Ishikawa (cell line): ENCODE results near the gene NANOS2.

ENCODE experiments used
- CEBPB ChIP-seq: IDR thresholded peaks from 2 replicates; pipeline ENCODE4 v1.6.1; 2012
- CREB1 ChIP-seq: IDR thresholded peaks from 2 replicates; pipeline ENCODE4 v1.6.1; 2012; ENCODE audit warnings: low read depth
- EGR1 ChIP-seq: IDR thresholded peaks from 2 replicates; pipeline ENCODE4 v1.6.1; 2012
- EP300 ChIP-seq: IDR thresholded peaks from 2 replicates; pipeline ENCODE4 v1.6.1; 2012; ENCODE audit warnings: borderline replicate concordance
- FOXM1 ChIP-seq: IDR thresholded peaks from 2 replicates; pipeline ENCODE4 v1.6.1; 2012; ENCODE audit warnings: low read depth, borderline replicate concordance
- NFIC ChIP-seq: IDR thresholded peaks from 2 replicates; pipeline ENCODE4 v1.6.1; 2012
- RAD21 ChIP-seq: IDR thresholded peaks from 2 replicates; pipeline ENCODE4 v1.6.1; 2012; ENCODE audit warnings: low read depth
- TAF1 ChIP-seq: IDR thresholded peaks from 2 replicates; pipeline ENCODE4 v1.6.1; 2012; ENCODE audit warnings: low read depth, mild to moderate bottlenecking
- TCF12 ChIP-seq: IDR thresholded peaks from 2 replicates; pipeline ENCODE4 v1.6.1; 2012; ENCODE audit warnings: low read depth
- TEAD4 ChIP-seq: IDR thresholded peaks from 2 replicates; pipeline ENCODE4 v1.6.1; 2012
- USF1 ChIP-seq: IDR thresholded peaks from 2 replicates; pipeline ENCODE4 v1.6.1; 2012
- YY1 ChIP-seq: IDR thresholded peaks from 2 replicates; pipeline ENCODE4 v1.6.1; 2012; ENCODE audit warnings: low read depth
- ZBTB7A ChIP-seq: IDR thresholded peaks from 2 replicates; pipeline ENCODE4 v1.6.1; 2012; ENCODE audit warnings: low read depth
- TF ChIP-seq, protein P1 (sequence below): IDR thresholded peaks from 2 replicates; pipeline ENCODE4 v1.6.1; 2012; ENCODE audit warnings: low read depth, mild to moderate bottlenecking
- TF ChIP-seq, protein P2 (sequence below): IDR thresholded peaks from 2 replicates; pipeline ENCODE4 v1.6.1; 2012

The NANOS2 gene

DNA sequence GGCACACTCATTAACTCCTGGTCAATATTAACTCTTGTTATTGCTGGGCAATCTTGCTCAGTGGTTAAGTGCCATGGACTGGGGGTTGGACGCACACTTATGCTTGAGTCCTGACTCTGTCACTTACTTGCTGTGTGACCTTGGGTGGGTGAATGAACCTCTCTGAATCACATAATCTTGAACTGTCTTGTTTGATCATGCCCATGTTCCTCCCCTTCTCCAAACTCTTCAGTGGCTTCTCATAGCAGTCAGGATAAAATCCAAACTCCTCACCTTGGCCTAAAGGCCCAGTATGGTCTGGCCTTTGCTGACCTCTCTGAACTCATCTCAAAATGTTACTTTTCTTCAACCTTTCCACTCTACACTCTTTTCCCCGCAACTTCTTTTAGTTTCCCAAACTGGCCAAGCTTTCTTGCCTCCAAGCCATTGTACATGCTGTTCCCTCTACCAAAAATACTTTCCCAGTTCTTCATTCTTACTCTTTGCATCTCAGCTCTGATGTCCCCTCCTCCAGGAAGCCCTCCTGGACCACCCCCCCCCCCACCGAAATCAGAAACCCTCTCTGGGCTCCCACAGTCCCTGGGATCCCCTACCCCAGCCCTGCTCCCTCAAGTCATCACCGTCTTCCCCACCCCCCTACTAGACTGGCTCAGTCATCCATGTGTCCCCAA, 14.5 kb downstream of the NANOS2 start:
- TF ChIP-seq CEBPB (no peak), NFIC (no peak), EP300 (no peak), EGR1 (no peak), FOXM1 (no peak), ZBTB7A (no peak), TCF12 (no peak), USF1 (no peak), TEAD4 (no peak), RAD21 (no peak), YY1 (no peak), CREB1 (no peak), TAF1 (no peak)
- TF ChIP-seq, protein P1, sequence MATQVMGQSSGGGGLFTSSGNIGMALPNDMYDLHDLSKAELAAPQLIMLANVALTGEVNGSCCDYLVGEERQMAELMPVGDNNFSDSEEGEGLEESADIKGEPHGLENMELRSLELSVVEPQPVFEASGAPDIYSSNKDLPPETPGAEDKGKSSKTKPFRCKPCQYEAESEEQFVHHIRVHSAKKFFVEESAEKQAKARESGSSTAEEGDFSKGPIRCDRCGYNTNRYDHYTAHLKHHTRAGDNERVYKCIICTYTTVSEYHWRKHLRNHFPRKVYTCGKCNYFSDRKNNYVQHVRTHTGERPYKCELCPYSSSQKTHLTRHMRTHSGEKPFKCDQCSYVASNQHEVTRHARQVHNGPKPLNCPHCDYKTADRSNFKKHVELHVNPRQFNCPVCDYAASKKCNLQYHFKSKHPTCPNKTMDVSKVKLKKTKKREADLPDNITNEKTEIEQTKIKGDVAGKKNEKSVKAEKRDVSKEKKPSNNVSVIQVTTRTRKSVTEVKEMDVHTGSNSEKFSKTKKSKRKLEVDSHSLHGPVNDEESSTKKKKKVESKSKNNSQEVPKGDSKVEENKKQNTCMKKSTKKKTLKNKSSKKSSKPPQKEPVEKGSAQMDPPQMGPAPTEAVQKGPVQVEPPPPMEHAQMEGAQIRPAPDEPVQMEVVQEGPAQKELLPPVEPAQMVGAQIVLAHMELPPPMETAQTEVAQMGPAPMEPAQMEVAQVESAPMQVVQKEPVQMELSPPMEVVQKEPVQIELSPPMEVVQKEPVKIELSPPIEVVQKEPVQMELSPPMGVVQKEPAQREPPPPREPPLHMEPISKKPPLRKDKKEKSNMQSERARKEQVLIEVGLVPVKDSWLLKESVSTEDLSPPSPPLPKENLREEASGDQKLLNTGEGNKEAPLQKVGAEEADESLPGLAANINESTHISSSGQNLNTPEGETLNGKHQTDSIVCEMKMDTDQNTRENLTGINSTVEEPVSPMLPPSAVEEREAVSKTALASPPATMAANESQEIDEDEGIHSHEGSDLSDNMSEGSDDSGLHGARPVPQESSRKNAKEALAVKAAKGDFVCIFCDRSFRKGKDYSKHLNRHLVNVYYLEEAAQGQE: no peak
- TF ChIP-seq, protein P2, sequence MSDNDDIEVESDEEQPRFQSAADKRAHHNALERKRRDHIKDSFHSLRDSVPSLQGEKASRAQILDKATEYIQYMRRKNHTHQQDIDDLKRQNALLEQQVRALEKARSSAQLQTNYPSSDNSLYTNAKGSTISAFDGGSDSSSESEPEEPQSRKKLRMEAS: no peak

GRCh38 chr19:45899253-45899652, 15.3 kb downstream of the NANOS2 start:
- TF ChIP-seq, protein P1: no peak
- TF ChIP-seq EGR1: no peak
- TF ChIP-seq ZBTB7A: no peak
- TF ChIP-seq, protein P2: no peak
- no peak for TF ChIP-seq USF1
- no peak for TF ChIP-seq TEAD4
- TF ChIP-seq TCF12: no peak
- no peak for TF ChIP-seq YY1
- TF ChIP-seq RAD21: no peak
- no peak for TF ChIP-seq TAF1
- TF ChIP-seq NFIC: no peak
- no peak for TF ChIP-seq EP300
- no peak for TF ChIP-seq FOXM1
- TF ChIP-seq CREB1: no peak
- no peak for TF ChIP-seq CEBPB

GRCh38 chr19:45897261-45897812, 17.2 kb downstream of the NANOS2 start:
- TF ChIP-seq YY1: no peak
- TF ChIP-seq FOXM1: no peak
- TF ChIP-seq, protein P2: no peak
- no peak for TF ChIP-seq TEAD4
- no peak for TF ChIP-seq TAF1
- TF ChIP-seq CEBPB: no peak
- TF ChIP-seq EGR1: no peak
- no peak for TF ChIP-seq TCF12
- TF ChIP-seq RAD21: no peak

DNA sequence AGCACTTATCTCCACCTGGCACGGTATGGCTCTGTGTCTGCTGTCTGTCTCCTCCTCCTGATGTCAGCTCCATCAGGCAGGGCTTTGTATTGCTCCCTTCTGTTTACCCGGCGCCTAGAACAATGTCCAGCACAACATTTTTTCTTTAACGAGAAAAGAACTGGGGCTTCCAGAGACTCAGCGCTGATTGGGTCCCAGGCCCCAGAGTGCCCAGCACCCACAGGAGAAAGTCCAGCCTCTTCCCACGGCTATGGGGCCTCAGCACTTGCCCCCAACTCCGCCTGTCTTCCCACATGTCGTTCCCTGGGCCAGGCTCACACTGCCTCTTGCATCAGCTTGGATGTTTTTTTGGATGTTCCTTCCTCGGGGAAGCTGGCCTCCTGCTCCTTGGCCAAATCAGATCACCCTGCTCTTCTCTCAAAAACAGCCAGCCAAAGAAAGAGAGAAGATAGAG, 19.0 kb downstream of the NANOS2 start:
- TF ChIP-seq CREB1: no peak

- no peak for TF ChIP-seq EGR1
- TF ChIP-seq TEAD4: no peak
- TF ChIP-seq, protein P1: no peak
- TF ChIP-seq CEBPB: no peak
- no peak for TF ChIP-seq NFIC
- TF ChIP-seq CREB1: no peak
- TF ChIP-seq TCF12: no peak
- TF ChIP-seq USF1: no peak
- TF ChIP-seq EP300: no peak
- TF ChIP-seq ZBTB7A: no peak
- TF ChIP-seq, protein P2: no peak
- TF ChIP-seq RAD21: no peak
- TF ChIP-seq TAF1: no peak
- TF ChIP-seq YY1: no peak
- TF ChIP-seq FOXM1: no peak
These were observed 23.7 kb downstream of the NANOS2 start for GRCh38 chr19:45890877-45891276.
